Right cardiac atrium (tissue), 5 donors: ENCODE data around the gene SELENOI. TPM values are rescaled to one million over a fixed set of nuclear protein-coding genes. Genes with fewer than 3 reads are reported as not detected.

Experiments
- ATAC-seq, 2 donors: fragments of 200-7000 bp; cut with Tn5 transposase; one replicate each; pipeline versions ENCODE4 v1.8.0 to v1.9.1; 2020; ENCODE audit warnings: moderate library complexity in 2 of 2, mild to moderate bottlenecking in 1 of 2
- DNase-seq, 3 donors: peaks; one replicate each; pipeline ENCODE4 v3.0.0-alpha.2; 2020
- H3K27ac ChIP-seq: one replicate; pipeline ENCODE4 v1.5.1; 2013; ENCODE audit warnings: mild to moderate bottlenecking, low read length, control low read depth, moderate library complexity
- H3K27me3 ChIP-seq: one replicate; pipeline ENCODE4 v1.6.1; 2013; ENCODE audit not compliant: control insufficient read depth, insufficient read depth
- H3K4me1 ChIP-seq: one replicate; pipeline ENCODE4 v1.6.1; 2013; ENCODE audit warnings: low read length; ENCODE audit not compliant: control insufficient read depth, insufficient read depth
- H3K4me3 ChIP-seq: one replicate; pipeline ENCODE4 v1.5.1; 2013; ENCODE audit warnings: low read length, control low read depth
- H3K9me3 ChIP-seq: one replicate; pipeline ENCODE4 v1.6.1; 2013; ENCODE audit warnings: low read length; ENCODE audit not compliant: control insufficient read depth
- WGBS: extraction: QIAGEN DNeasy Blood & Tissue Kit; methylation state at CpG from one replicate; pipeline ENCODE4 v1.1.7; 2013; 5-methylcytosine and 5-hydroxymethylcytosine counted together
- intact Hi-C, 4 donors: fragments of 100-400 bp; cut with DNase I; formaldehyde crosslinking; loops; one replicate each; pipeline versions ENCODE4 v1.11.0 to v1.14.0; 2022 to 2023
- polyA plus RNA-seq: library from polyadenylated mRNA; stranded (reverse); fragments of 200-250 nt; gene quantifications from one replicate; pipeline ENCODE4 v1.2.3, GENCODE V29; 2013
- total RNA-seq, 4 donors: library from RNA; stranded (reverse); fragmentation: NEBNext Ultra II Directional; extraction: Animal tissue kit (Norgen Biotek cat#: 25700); gene quantifications; one replicate each; pipeline ENCODE4 v1.2.1, GENCODE V29; 2021
- donor health status: healthy with polysubstance abuse.
- donor health status: DM: no; HTN: yes; CAD: no.
- donor health status: DM: no; HTN: no; CAD: no.
- donor health status: DM: no; HTN: yes; CAD: no; lungs with severe emphysema.
- donor health status: DM: yes; HTN: yes; CAD: no.

The SELENOI gene
- total and polyA plus RNA-seq, 5 donors: 3.8 to 20.2 (median 16.0) TPM

DNA sequence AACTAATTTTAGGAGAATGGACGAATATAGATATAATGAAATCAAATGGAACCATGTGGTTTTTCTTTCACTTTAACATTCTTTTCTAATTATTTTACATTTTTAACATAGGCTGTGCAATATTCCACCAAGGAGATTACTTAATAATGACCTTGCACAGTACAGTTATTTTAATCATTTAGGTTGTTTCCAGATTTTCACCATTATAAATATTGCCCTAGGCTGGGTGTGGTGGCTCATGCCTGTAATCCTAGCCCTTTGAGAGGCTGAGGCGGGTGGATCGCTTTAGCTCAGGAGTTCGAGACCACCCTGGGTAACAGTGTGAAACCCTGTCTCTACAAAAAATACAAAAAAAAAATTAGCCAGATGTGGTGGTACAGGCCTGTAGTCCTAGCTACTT lies 41.2 kb downstream of the SELENOI start:
- Histone ChIP-seq H3K9me3 (no peaks in the 10 kb centered on the region), H3K4me1 (no peaks in the 10 kb centered on the region), H3K27ac (no peak overlapping the region), H3K27me3 (no peaks in the 10 kb centered on the region), H3K4me3 (no peak overlapping the region)
- ATAC-seq: no peak
- intact Hi-C loops: no loop called here
- DNase-seq: no peak
- 96% methylated on average over 4 of the region's 4 CpGs for WGBS

DNA sequence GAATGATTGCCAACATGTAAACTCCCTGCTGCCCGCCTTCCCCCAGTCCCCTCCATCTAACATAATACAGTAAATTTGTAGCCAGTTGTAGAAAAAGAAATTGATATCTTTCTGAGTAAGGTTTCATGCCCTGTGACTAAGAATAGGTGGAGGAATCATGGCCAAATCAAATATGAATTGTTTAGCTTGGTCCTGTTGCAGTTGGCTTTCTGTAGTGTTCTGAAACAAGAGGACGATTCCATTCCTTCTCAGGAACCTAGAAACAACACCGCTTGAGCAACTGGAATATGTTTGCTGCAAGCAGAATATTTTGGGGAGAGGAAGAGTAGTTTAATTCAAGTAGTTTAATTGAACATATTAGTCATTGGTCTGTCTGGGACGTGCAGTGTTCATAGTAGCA lies 48.8 kb downstream of the SELENOI start:
- intact Hi-C loops: no loop called here
- ATAC-seq (peak in 1 of 2 donors; percentile 13), DNase-seq (no peak)
- no peaks in the 10 kb centered on the region for H3K27me3 ChIP-seq
- WGBS: 78% methylated on average over 4 of the region's 4 CpGs
- no peaks in the 10 kb centered on the region for H3K9me3 ChIP-seq
- no peak overlapping the region for H3K4me3 ChIP-seq
- H3K27ac ChIP-seq: no peak overlapping the region
- H3K4me1 ChIP-seq: no peaks in the 10 kb centered on the region

DNA sequence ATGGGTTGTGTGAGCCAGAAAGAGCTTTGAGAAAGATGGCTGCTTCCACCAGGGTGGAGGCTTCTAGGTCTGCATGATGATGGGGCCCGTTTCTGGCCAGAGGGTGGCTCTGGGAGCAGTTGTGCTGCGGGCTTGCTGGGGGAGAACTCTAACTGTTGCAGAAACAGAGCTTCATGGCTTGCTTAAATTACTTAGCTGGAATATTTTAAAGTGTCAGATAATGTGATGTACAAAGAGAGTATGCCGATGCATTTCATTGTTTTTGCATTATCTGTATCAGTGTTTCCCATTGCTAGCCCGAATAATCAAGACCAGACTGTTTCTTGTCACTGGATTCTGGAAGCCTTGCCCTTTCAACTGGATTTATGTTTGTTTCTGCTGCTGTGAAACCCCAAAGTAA lies 49.5 kb downstream of the SELENOI start:
- DNase-seq: no peak
- WGBS: 71% methylated on average over 4 of the region's 4 CpGs
- ATAC-seq: no peak
- Histone ChIP-seq H3K27me3 (no peaks in the 10 kb centered on the region), H3K4me1 (no peaks in the 10 kb centered on the region), H3K27ac (no peak overlapping the region), H3K9me3 (no peaks in the 10 kb centered on the region), H3K4me3 (no peak overlapping the region)
- intact Hi-C loops: no loop called here

DNA sequence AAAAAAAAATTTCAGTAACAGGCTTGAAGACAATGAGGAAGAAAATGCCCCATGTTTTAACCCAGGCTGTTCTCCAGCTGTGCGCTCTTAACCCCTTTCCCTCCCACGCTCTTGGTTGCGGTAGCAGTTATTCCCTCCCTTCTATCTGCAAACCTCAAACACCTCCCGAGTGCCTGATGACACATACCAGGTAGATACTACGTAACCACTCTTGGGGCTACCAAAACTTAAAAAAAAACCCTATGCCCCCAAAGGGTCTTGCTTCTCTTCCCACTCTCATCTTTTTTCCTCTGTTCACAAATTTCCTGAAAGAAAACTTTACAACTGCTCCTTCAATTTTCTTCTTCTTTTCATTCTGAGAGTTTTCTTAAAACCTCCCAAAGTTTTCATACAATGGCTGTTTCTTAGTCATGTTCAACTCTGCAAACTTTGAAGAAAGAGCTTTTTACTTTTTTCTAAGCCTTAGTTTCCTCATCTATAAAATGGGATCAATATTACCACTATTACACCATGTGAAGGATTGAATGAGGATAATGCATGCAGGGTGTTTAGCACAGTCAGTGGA lies 50.9 kb downstream of the SELENOI start:
- ATAC-seq (no peak), DNase-seq (no peak)
- H3K27ac ChIP-seq: no peak overlapping the region
- intact Hi-C loops: no loop called here
- no peak overlapping the region for H3K4me3 ChIP-seq
- no peaks in the 10 kb centered on the region for H3K4me1 ChIP-seq
- WGBS: 93% methylated on average over 5 of the region's 5 CpGs
- H3K9me3 ChIP-seq: no peaks in the 10 kb centered on the region
- H3K27me3 ChIP-seq: no peaks in the 10 kb centered on the region

GRCh38 chr2:26399771-26400376 lies 53.9 kb downstream of the SELENOI start:
- Histone ChIP-seq H3K4me3 (no peak overlapping the region), H3K27ac (no peak overlapping the region), H3K4me1 (no peaks in the 10 kb centered on the region), H3K27me3 (no peaks in the 10 kb centered on the region), H3K9me3 (no peaks in the 10 kb centered on the region)
- 58% methylated on average over 4 of the region's 4 CpGs for WGBS
- intact Hi-C loops: no loop called here
- ATAC-seq: no peak
- DNase-seq: no peak

GRCh38 chr2:26400723-26401122 lies 54.8 kb downstream of the SELENOI start:
- Histone ChIP-seq H3K27ac (no peak overlapping the region), H3K27me3 (no peaks in the 10 kb centered on the region), H3K9me3 (no peaks in the 10 kb centered on the region), H3K4me1 (no peaks in the 10 kb centered on the region), H3K4me3 (no peak overlapping the region)
- DNase-seq (no peak), ATAC-seq (no peak)
- 82% methylated on average over 5 of the region's 5 CpGs for WGBS
- intact Hi-C loops: no loop called here

DNA sequence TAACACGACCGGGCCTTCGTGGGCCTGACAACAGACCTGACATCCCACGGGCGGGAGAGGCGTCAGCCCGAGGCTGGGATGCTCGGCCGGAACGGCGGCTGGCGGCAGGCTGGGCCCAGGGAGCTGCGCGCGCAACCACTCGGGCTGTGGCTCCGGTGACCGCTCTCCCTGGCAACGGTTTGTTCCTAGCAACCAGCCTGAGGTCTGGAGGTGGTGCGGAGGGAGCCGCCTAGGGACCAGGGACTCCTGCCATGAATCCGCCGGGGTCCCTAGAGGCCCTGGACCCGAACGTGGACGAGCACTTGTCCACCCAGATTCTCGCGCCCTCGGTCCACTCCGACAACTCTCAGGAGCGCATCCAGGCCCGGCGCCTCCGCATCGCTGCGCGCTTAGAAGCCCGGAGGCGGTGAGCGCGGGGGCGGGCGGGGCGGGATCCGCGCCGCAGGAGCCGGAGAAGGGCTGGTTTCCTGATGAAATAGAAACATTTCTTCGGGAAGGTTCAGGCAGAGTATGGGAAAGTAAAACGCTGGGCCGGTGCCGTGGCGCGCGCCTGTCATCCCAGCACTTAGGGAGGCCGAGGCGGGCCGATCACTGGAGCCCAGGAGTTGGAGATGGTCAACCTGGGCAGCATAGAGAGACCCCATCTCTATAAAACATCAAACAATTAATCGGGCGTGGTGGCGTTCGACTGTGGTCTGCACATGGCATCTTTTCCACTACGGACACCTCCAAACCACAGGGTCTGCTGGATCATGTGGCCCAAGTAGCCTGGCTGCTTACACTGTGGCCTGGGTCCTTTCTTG lies 56.0 kb downstream of the SELENOI start, which contains the start of gene DRC1:
Gene DRC1 (plus strand): TSS at position 182 of the 803 bp plus-strand sequence. CDS start 70 bp downstream, at position 252.
- Histone ChIP-seq H3K9me3 (no peaks in the 10 kb centered on the region), H3K27me3 (no peaks in the 10 kb centered on the region), H3K4me1 (no peaks in the 10 kb centered on the region), H3K27ac (no peak within 1 kb of the TSS), H3K4me3 (peak within 1 kb of the TSS; percentile 6)
- intact Hi-C loops: no loop called here
- DNase-seq (peak; percentile 53 to 76 (median 74)), ATAC-seq (peak; percentile 70 to 84)
- WGBS: 13% methylated on average over 63 of the region's 63 CpGs

DNA sequence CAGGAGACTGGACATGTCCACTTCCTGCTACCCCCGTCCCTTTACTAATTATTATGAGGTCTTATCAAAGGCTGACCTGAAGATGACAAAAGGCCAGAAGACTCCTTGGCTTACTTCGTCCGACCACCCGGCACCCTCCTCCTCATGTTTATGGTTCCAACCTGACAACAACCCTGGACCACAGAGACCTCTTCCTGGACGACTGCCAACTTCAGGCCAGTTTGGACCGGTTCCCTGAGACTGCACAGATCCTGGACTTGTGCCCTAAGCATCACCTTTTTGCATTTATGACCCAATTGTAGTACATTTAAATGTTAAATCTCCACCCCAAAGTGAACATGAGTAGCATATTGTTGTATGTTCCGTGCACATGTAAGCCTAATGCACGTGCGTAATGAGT lies 61.6 kb downstream of the SELENOI start:
- no peak overlapping the region for H3K4me3 ChIP-seq
- H3K4me1 ChIP-seq: no peaks in the 10 kb centered on the region
- no peak for ATAC-seq
- intact Hi-C loops: no loop called here
- no peak overlapping the region for H3K27ac ChIP-seq
- H3K9me3 ChIP-seq: no peaks in the 10 kb centered on the region
- 50% methylated on average over 9 of the region's 9 CpGs for WGBS
- H3K27me3 ChIP-seq: no peaks in the 10 kb centered on the region
- no peak for DNase-seq

DNA sequence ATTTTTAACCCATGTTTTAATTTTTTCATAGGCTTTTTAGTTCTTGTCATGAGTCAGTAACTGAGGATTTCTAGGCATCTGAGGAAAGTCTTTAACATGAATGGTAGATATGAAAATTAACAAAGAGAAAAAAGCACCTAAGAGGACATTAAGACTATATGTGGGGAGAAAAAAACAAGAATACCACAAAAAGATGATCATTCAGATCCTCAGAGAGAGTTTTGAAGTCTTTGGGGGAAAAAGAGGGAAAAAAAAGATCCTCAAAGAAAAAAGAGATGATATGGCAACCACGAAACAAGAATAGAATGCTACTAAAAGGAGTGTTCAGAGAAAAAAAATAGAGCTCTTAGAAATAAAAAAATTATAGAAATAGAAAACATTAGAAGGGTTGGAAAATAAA lies 63.8 kb downstream of the SELENOI start:
- Histone ChIP-seq H3K4me1 (no peaks in the 10 kb centered on the region), H3K27me3 (no peaks in the 10 kb centered on the region), H3K4me3 (no peak overlapping the region), H3K27ac (no peak overlapping the region), H3K9me3 (no peaks in the 10 kb centered on the region)
- ATAC-seq: no peak
- DNase-seq: no peak
- 82% methylated on average over 1 of the region's 1 CpG for WGBS
- intact Hi-C loops: no loop called here

DNA sequence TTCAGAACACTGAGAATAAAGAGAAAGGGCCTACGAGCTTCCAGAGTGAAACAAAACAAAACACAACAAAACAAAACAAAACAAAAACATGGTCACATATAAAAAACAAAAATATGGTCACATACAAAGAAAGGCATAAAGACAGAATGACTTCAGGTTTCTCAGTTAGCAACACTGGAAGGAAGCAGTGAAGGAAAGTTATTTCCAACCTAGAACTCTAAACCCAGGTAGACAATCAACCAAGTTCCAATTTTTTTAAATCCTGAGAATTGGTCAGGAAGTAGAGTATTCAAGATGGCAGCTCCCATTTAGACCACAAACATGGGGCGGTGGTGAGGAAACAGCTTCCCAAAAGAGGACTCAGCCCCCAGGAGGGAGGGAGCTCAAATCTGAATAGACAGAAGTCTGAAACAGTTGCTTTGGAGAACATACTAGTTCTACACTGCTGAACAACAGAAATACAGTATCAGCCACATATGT lies 64.9 kb downstream of the SELENOI start:
- no peak overlapping the region for H3K27ac ChIP-seq
- no peak overlapping the region for H3K4me3 ChIP-seq
- no peak for DNase-seq
- H3K4me1 ChIP-seq: no peaks in the 10 kb centered on the region
- no peak for ATAC-seq
- H3K9me3 ChIP-seq: no peaks in the 10 kb centered on the region
- H3K27me3 ChIP-seq: no peaks in the 10 kb centered on the region
- intact Hi-C loops: no loop called here
- WGBS: 84% methylated on average over 2 of the region's 2 CpGs

DNA sequence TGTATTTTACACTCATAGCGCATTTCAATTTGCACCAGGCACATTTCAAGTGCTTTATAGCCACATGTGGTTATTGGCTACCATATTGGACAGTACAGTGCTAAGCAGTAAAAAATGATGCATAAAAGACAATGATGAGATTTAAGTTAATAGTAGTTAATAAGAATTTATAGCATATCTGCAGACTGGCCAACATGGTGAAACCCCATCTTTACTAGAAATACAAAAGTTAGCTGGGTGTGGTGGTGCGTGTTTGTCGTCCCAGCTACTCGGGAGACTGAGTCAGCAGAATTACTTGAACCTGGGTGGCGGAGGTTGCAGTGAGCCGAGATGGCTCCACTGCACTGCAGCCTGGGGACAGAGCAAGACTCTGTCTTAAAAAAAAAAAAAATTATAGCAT lies 65.5 kb downstream of the SELENOI start:
- ATAC-seq: no peak
- Histone ChIP-seq H3K27me3 (no peaks in the 10 kb centered on the region), H3K27ac (no peak overlapping the region), H3K4me1 (no peaks in the 10 kb centered on the region), H3K4me3 (no peak overlapping the region), H3K9me3 (no peaks in the 10 kb centered on the region)
- intact Hi-C loops: no loop called here
- 92% methylated on average over 6 of the region's 6 CpGs for WGBS
- no peak for DNase-seq
